CD4-positive, alpha-beta memory T cell (primary cell): Measurements from ENCODE around the gene RARS2. TPM values are rescaled to one million over a fixed set of nuclear protein-coding genes. Genes with fewer than 3 reads are reported as not detected.
"Not testable (repeated sequence)": the region's sequence is repeated elsewhere in the genome, so short reads cannot be mapped to it uniquely, and the experiment has no call there.

Source experiments
- CTCF ChIA-PET: fragments of 350-600 bp; sonication (Branson Sonifier 250); formaldehyde crosslinking; loops from one replicate; lab custom pipeline; 2021; ENCODE audit warnings: inconsistent platforms; ENCODE audit not compliant: partially characterized antibody; lab: Charles Lee
- POLR2A ChIA-PET: fragments of 350-600 bp; sonication (Branson Sonifier 250); formaldehyde crosslinking; loops from one replicate; lab custom pipeline; 2021; ENCODE audit not compliant: partially characterized antibody; lab: Charles Lee
- DNase-seq, 5 donors: peaks; one replicate each; pipeline versions ENCODE4 v3.0.0 to v3.0.0-alpha.2; 2020 to 2022; ENCODE audit warnings: mixed read lengths in 1 of 5
- H3K27ac ChIP-seq: one replicate; pipeline ENCODE4 v1.7.0; 2013; ENCODE audit warnings: low read depth, low read length
- H3K27me3 ChIP-seq: 2 replicates; pipeline ENCODE4 v1.7.0; 2013; ENCODE audit warnings: mild to moderate bottlenecking, low read length, moderate library complexity; ENCODE audit not compliant: insufficient read depth
- H3K36me3 ChIP-seq: 2 replicates; pipeline ENCODE4 v1.7.0; 2013; ENCODE audit warnings: mild to moderate bottlenecking, low read length, moderate library complexity; ENCODE audit not compliant: insufficient read depth
- H3K4me1 ChIP-seq: 2 replicates; pipeline ENCODE4 v1.7.0; 2013; ENCODE audit warnings: mild to moderate bottlenecking, low read length, moderate library complexity; ENCODE audit not compliant: insufficient read depth
- H3K4me3 ChIP-seq, 2 donors: one replicate each; pipeline ENCODE4 v1.7.0; 2013; ENCODE audit warnings: low read length in 2 of 2, mild to moderate bottlenecking in 1 of 2
- H3K9me3 ChIP-seq, 2 donors: one replicate each; pipeline ENCODE4 v1.7.0; 2013; ENCODE audit warnings: low read length in 2 of 2, control low read depth in 1 of 2; ENCODE audit not compliant: control insufficient read depth in 1 of 2
- H3K27ac Mint-ChIP-seq, 7 donors: one replicate each; pipeline ENCODE4 v1.8.0; 2020 to 2021; ENCODE audit warnings: mixed read lengths in 7 of 7, mild to moderate bottlenecking in 6 of 7, inconsistent platforms in 3 of 7, moderate library complexity in 3 of 7
- H3K27me3 Mint-ChIP-seq, 2 donors: one replicate each; pipeline ENCODE4 v1.8.0; 2020 to 2021; ENCODE audit warnings: mixed read lengths in 2 of 2
- H3K36me3 Mint-ChIP-seq, 2 donors: one replicate each; pipeline ENCODE4 v1.8.0; 2020 to 2021; ENCODE audit warnings: mixed read lengths in 2 of 2, inconsistent platforms in 1 of 2, mild to moderate bottlenecking in 1 of 2
- H3K4me1 Mint-ChIP-seq, 4 donors: one replicate each; pipeline ENCODE4 v1.8.0; 2020 to 2021; ENCODE audit warnings: mixed read lengths in 4 of 4, mild to moderate bottlenecking in 1 of 4
- H3K4me3 Mint-ChIP-seq, 8 donors: one replicate each; pipeline ENCODE4 v1.8.0; 2020 to 2021; ENCODE audit warnings: mixed read lengths in 8 of 8, mild to moderate bottlenecking in 7 of 8, moderate library complexity in 6 of 8, inconsistent platforms in 3 of 8
- H3K9me3 Mint-ChIP-seq, 8 donors: one replicate each; pipeline ENCODE4 v1.8.0; 2020 to 2021; ENCODE audit warnings: mixed read lengths in 8 of 8, mild to moderate bottlenecking in 5 of 8, inconsistent platforms in 3 of 8, moderate library complexity in 1 of 8
- intact Hi-C: fragments of 100-400 bp; cut with micrococcal nuclease; formaldehyde crosslinking; loops from one replicate; pipeline ENCODE4 v1.15.1; 2023
- polyA plus RNA-seq, 2 donors: library from polyadenylated mRNA; unstranded; fragments of 300-500 nt; fragmentation: Illumina TruSeq; gene quantifications; one replicate each; pipeline ENCODE4 v1.2.3, GENCODE V29; 2021
- total RNA-seq, 2 experiments: library from RNA; stranded (reverse); gene quantifications; one replicate each; pipeline ENCODE4 v1.2.3, GENCODE V29; 2021

RARS2 gene
- total and polyA plus RNA-seq, 4 experiments from 2014 or later = 34.7 to 39.3 (median 38.6) TPM

GRCh38 chr6:87628881-87629280 lies 39.1 kb upstream of the RARS2 start:
- peaks cover 0 to 2% (median 0%) of the 10 kb centered on the region in 8 donors for H3K9me3 Mint-ChIP-seq
- intact Hi-C loops = no loop called here
- CTCF ChIA-PET = no interaction called here

DNA sequence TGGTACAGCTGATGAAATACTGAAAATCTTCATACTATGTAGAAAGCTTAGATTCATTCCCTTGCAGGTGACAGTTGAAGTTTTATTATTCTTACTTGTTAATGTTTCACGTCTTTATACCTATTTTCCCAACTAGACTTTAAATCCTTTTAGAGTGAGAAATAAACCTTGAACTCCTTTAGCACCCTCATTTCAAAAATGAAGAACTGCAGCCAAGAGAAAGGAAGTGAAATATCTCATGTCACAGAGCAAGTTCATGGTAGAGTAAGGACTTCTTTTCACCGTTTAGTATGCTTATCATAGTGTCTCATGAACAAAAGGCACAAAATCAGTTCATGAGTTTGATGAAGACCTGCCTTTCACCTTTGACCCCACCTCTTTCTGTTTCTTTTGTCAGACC lies 38.6 kb upstream of the RARS2 start:
- no peaks in the 10 kb centered on the region for H3K27me3 Mint-ChIP-seq
- no peaks in the 10 kb centered on the region for H3K9me3 ChIP-seq
- CTCF ChIA-PET = no interaction called here
- DNase-seq = no peak
- no peak overlapping the region for H3K27ac ChIP-seq
- no peak overlapping the region for H3K4me3 ChIP-seq
- peaks cover 0 to 2% (median 0%) of the 10 kb centered on the region in 8 donors for H3K9me3 Mint-ChIP-seq
- no peaks in the 10 kb centered on the region for H3K27me3 ChIP-seq
- peak overlapping the region in 1 of 7 donors; percentile 61 for H3K27ac Mint-ChIP-seq
- no peaks in the 10 kb centered on the region for H3K36me3 ChIP-seq
- no peaks in the 10 kb centered on the region for H3K4me1 ChIP-seq
- H3K36me3 Mint-ChIP-seq = peaks cover 43 to 51% of the 10 kb centered on the region in 2 donors
- no peak overlapping the region for H3K4me3 Mint-ChIP-seq
- intact Hi-C loops = no loop called here
- H3K4me1 Mint-ChIP-seq = peaks cover 0 to 3% (median 1%) of the 10 kb centered on the region in 4 donors
- POLR2A ChIA-PET = no interaction called here

More at GRCh38 chr6:87628881-87629280, 39.1 kb upstream of the RARS2 start:
- Mint-ChIP-seq H3K4me3 (no peak overlapping the region), H3K27me3 (no peaks in the 10 kb centered on the region), H3K27ac (no peak overlapping the region), H3K36me3 (peaks cover 44 to 50% of the 10 kb centered on the region in 2 donors), H3K4me1 (peaks cover 0 to 3% (median 1%) of the 10 kb centered on the region in 4 donors)
- DNase-seq = no peak
- POLR2A ChIA-PET = no interaction called here
- Histone ChIP-seq H3K27me3 (no peaks in the 10 kb centered on the region), H3K4me3 (no peak overlapping the region), H3K9me3 (no peaks in the 10 kb centered on the region), H3K36me3 (no peaks in the 10 kb centered on the region), H3K27ac (no peak overlapping the region), H3K4me1 (no peaks in the 10 kb centered on the region)

GRCh38 chr6:87623248-87623647 lies 33.5 kb upstream of the RARS2 start:
- Mint-ChIP-seq H3K27me3 (no peaks in the 10 kb centered on the region), H3K36me3 (peaks cover 39 to 54% of the 10 kb centered on the region in 2 donors)
- POLR2A ChIA-PET = no interaction called here

GRCh38 chr6:87618531-87618930 lies 28.7 kb upstream of the RARS2 start:
- Mint-ChIP-seq H3K4me1 (peaks cover 0 to 3% (median 1%) of the 10 kb centered on the region in 4 donors), H3K27ac (peak overlapping the region in 2 of 7 donors; percentile 0 to 1), H3K27me3 (no peaks in the 10 kb centered on the region), H3K4me3 (no peak overlapping the region), H3K36me3 (peaks cover 40 to 51% of the 10 kb centered on the region in 2 donors), H3K9me3 (no peaks in the 10 kb centered on the region)
- ChIA-PET CTCF (no interaction called here), POLR2A (no interaction called here)
- no peaks in the 10 kb centered on the region for H3K36me3 ChIP-seq
- DNase-seq = no peak
- intact Hi-C loops = no loop called here
- no peaks in the 10 kb centered on the region for H3K4me1 ChIP-seq
- H3K9me3 ChIP-seq = no peaks in the 10 kb centered on the region
- H3K27me3 ChIP-seq = no peaks in the 10 kb centered on the region
- no peak overlapping the region for H3K4me3 ChIP-seq
- H3K27ac ChIP-seq = no peak overlapping the region

More at GRCh38 chr6:87623248-87623647, 33.5 kb upstream of the RARS2 start:
- no peaks in the 10 kb centered on the region for H3K4me1 ChIP-seq
- peaks cover 0 to 6% (median 3%) of the 10 kb centered on the region in 4 donors for H3K4me1 Mint-ChIP-seq
- DNase-seq = no peak
- CTCF ChIA-PET = no interaction called here
- H3K9me3 Mint-ChIP-seq = peaks cover 0 to 2% (median 0%) of the 10 kb centered on the region in 8 donors
- intact Hi-C loops = no loop called here
- no peak overlapping the region for H3K27ac ChIP-seq
- H3K27ac Mint-ChIP-seq = no peak overlapping the region
- H3K27me3 ChIP-seq = no peaks in the 10 kb centered on the region
- H3K4me3 ChIP-seq = no peak overlapping the region
- no peak overlapping the region for H3K4me3 Mint-ChIP-seq
- H3K36me3 ChIP-seq = no peaks in the 10 kb centered on the region
- H3K9me3 ChIP-seq = no peaks in the 10 kb centered on the region

DNA sequence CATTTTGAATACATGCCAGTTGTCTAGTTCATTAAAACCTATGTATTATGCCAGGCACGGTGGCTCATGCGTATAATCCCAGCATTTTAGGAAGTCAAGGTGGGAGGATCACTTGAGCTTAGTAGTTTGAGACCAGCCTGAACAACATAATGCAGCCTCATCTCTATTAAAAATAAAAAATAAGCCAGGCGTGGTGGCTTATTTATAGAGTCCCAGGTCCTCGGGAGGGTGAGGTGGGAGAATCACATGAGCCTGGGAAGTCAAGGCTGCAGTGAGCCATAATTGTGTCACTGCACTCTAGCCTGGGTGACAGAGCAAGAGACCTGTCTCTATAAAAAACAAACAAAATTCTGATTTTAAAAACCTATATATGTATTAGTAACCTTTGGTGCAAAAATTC lies 27.6 kb upstream of the RARS2 start:
- H3K27ac ChIP-seq = no peak overlapping the region
- peaks cover 0 to 3% (median 0%) of the 10 kb centered on the region in 4 donors for H3K4me1 Mint-ChIP-seq
- H3K4me3 Mint-ChIP-seq = no peak overlapping the region
- DNase-seq = no peak
- H3K27me3 Mint-ChIP-seq = no peaks in the 10 kb centered on the region
- H3K4me1 ChIP-seq = no peaks in the 10 kb centered on the region
- H3K27ac Mint-ChIP-seq = no peak overlapping the region
- peaks cover 41 to 52% of the 10 kb centered on the region in 2 donors for H3K36me3 Mint-ChIP-seq
- CTCF ChIA-PET = interaction anchor here (0.7 kb wide), 1 partner anchor 68 kb away, joined by 3 read pairs; no protein-coding TSS in a partner anchor
- no peaks in the 10 kb centered on the region for H3K36me3 ChIP-seq
- H3K9me3 Mint-ChIP-seq = no peaks in the 10 kb centered on the region
- no peaks in the 10 kb centered on the region for H3K27me3 ChIP-seq
- POLR2A ChIA-PET = no interaction called here
- no peaks in the 10 kb centered on the region for H3K9me3 ChIP-seq
- intact Hi-C loops = no loop called here
- H3K4me3 ChIP-seq = no peak overlapping the region

DNA sequence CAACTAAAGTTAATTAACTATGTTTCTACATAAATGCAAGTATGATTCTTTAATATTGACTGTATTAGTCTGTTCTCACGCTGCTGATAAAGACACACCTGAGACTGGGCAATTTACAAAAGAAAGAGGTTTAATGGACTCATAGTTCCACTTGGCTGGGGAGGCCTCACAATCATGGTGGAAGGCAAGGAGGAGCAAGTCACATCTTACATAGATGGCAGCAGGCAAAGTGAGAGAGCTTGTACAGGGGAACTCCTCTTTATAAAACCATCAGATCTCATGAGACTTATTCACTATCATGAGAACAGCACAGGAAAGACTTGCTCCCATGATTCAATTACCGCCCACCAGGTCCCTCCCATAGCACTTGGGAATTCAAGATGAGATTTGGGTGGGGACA lies 23.2 kb upstream of the RARS2 start:
- H3K27ac Mint-ChIP-seq, CTCF ChIA-PET, H3K4me3 Mint-ChIP-seq, DNase-seq, H3K27me3 Mint-ChIP-seq, H3K27me3 ChIP-seq, H3K9me3 ChIP-seq, intact Hi-C loops, H3K9me3 Mint-ChIP-seq, H3K4me1 Mint-ChIP-seq, H3K27ac ChIP-seq, H3K4me3 ChIP-seq, POLR2A ChIA-PET, H3K4me1 ChIP-seq: not testable (repeated sequence)
- peaks cover 41 to 47% of the 10 kb centered on the region in 2 donors for H3K36me3 Mint-ChIP-seq
- peaks cover 13% of the 10 kb centered on the region for H3K36me3 ChIP-seq

GRCh38 chr6:87608802-87609201 lies 19.0 kb upstream of the RARS2 start:
- H3K27ac Mint-ChIP-seq = no peak overlapping the region
- no peak for DNase-seq
- H3K36me3 Mint-ChIP-seq = peaks cover 35 to 36% of the 10 kb centered on the region in 2 donors
- peaks cover 13% of the 10 kb centered on the region for H3K36me3 ChIP-seq
- H3K4me1 ChIP-seq = no peaks in the 10 kb centered on the region
- H3K4me1 Mint-ChIP-seq = no peaks in the 10 kb centered on the region
- H3K9me3 Mint-ChIP-seq = no peaks in the 10 kb centered on the region
- POLR2A ChIA-PET = no interaction called here
- H3K27me3 Mint-ChIP-seq = no peaks in the 10 kb centered on the region
- CTCF ChIA-PET = no interaction called here
- intact Hi-C loops = no loop called here
- H3K27me3 ChIP-seq = no peaks in the 10 kb centered on the region
- no peaks in the 10 kb centered on the region for H3K9me3 ChIP-seq
- no peak overlapping the region for H3K4me3 ChIP-seq
- no peak overlapping the region for H3K27ac ChIP-seq
- no peak overlapping the region for H3K4me3 Mint-ChIP-seq
